ENCODE measurements around the gene PIH1D1.

PIH1D1 gene

DNA sequence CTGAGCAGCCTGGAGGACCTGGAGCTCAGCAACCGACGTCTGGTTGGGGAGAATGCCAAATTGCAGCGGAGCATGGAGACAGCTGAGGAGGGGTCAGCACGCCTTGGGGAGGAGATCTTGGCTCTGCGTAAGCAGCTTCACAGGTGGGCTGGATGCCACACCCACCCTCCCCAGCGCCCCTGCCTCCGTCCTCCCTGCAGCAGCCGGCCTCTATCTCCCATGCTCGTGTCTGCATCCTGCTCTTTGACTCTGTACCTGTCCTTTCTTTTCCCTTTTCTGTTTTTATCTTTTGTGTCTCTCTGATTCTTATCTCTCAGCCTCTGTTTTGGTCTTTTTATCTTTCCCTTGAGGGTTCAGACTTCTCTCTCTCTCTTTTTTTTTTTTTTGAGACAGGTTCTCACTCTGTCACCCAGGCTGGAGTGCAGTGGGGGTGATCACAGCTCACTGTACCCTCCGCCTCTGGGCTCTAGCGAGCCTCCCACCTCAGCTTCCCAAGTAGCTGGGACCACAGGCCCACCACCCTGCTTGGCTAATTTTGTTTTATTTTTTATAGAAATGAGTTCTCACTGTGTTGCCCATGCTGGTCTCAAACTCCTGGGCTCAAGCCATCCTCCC is 53.5 kb downstream of the PIH1D1 start:
- DNase-seq (ENCODE audit: extremely low spot score, insufficient read length, low read depth): no peak

DNA sequence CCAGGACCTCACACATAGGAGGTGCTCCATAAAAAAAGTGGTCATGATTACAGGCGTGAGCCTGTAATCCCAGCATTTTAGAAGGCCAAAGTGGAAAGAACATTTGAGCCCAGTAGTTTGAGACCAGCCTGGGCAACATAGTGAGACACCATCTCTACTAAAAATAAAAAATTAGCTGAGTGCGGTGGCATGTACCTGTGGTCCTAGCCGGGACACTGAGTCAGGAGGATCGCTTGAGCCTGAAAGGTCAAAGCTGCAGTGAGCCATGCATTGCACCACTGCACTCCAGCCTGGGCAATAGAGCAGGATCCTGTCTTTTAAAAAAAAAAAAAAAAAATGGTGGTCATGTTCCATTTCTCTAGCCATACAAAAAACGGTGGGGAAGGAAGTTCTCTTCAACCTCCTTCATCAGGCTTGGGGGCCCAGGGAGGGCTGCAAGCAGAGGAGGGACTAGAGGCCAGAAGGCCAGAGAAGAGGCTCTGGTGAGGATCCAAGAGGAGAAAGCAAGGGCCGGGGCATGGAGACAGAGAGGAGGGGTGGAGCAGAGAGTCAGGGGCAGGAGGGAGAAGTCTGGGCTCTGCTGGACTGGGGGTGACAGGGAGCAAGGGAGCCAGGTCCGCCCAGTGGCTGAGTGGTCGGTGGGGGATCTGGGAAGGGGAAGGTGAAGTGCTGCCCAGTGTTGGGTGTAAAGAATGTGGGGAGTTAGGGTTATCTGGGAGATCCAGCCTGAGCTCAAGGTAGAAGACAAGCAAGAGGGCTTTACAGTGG is 54.7 kb downstream of the PIH1D1 start:
- FAIRE-seq: no peak
- DNase-seq (ENCODE audit: extremely low spot score, insufficient read length, low read depth): no peak

More for the DNA sequence above, 53.5 kb downstream of the PIH1D1 start:
- no peak for FAIRE-seq
